ENCODE results near the gene WDR54. TPM values are rescaled to one million over a fixed set of nuclear protein-coding genes. Genes with fewer than 3 reads are reported as not detected.
"Not testable (repeated sequence)": the region's sequence is repeated elsewhere in the genome, so short reads cannot be mapped to it uniquely, and the experiment has no call there.

Gene WDR54
- polyA plus RNA-seq, 1 donor from 2014 or later, result 39.0 TPM

DNA sequence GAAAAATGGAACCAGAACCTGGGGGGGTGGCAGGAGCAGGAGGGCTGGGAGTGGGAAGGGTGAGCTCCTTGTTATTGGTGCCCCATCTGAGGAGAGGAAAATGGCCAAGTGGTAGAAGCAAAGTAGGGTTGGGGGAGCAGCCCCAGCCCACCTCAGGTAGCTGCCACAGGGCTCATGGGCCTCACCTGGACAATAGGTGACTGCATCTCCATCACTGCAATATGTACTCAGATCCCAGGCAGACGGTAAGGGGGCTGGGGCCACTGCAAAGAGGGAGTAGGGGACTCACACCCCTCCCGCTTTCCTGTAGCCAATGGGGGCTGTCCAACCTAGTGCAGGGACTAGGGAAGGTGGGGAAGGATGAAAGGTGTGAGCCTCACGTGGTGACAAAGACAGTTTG lies 4.3 kb upstream of the WDR54 start:
- Mint-ChIP-seq H3K4me1 (peaks cover 23 to 39% (median 27%) of the 10 kb centered on the region in 3 donors), H3K27me3 (peaks cover 2% of the 10 kb centered on the region)

DNA sequence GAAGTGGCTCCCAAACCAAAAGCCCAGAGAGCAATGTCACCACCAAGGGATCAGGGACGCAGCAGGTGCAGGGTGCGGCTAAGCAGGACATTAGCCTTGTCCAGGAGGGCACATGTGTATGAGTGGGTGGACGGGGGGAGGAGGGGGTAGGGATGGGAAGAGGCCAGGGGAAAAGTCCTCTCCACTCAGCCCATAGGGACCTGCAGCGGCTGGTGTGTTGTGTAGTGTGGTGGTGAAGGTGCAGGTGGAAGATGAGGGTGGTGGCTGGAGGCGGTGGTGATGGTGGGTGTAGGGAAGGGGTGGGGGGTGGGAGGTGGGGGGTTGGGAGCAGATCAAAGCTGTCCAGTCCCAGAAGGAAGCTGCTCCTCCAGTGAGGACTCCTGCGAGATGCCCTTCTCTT lies 3.8 kb upstream of the WDR54 start:
- Mint-ChIP-seq H3K9me3 (no peaks in the 10 kb centered on the region), H3K36me3 (peaks cover 3% of the 10 kb centered on the region), H3K27me3 (peaks cover 2% of the 10 kb centered on the region), H3K27ac (peak overlapping the region in 1 of 3 donors; percentile 29), H3K4me3 (no peak overlapping the region), H3K4me1 (peaks cover 25 to 39% (median 27%) of the 10 kb centered on the region in 3 donors)

More for the DNA sequence above, 4.3 kb upstream of the WDR54 start:
- H3K27ac Mint-ChIP-seq, result peak overlapping the region in 1 of 3 donors; percentile 39
- peak overlapping the region in 1 of 4 donors; percentile 53 for H3K4me3 Mint-ChIP-seq
- no peaks in the 10 kb centered on the region for H3K9me3 Mint-ChIP-seq
- peaks cover 3% of the 10 kb centered on the region for H3K36me3 Mint-ChIP-seq

DNA sequence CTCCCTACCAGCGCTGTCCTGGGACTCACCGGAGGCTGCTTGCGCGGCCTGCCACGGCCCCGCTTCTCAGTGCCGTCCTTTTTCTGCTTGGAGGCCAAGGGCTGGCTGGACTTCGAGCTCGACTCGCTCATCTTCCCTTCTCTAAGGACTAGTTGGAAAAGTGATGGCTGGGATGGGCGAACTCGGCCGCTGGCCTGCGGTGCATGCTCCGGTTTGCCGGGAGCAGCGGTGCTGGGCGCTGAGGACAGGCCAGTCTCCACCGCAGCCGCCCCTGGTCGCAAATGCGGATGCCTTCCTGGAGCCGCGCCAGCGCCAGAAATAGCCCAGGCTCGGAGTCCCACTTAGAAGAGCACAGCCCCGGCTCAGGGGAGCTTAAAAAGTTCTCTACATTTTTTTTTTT lies 3.2 kb upstream of the WDR54 start:
- Mint-ChIP-seq H3K27me3 (peaks cover 2% of the 10 kb centered on the region), H3K36me3 (peaks cover 3% of the 10 kb centered on the region), H3K4me3 (peak overlapping the region in 1 of 4 donors; percentile 17), H3K4me1 (peaks cover 23 to 37% (median 28%) of the 10 kb centered on the region in 3 donors), H3K27ac (peak overlapping the region in 2 of 3 donors; percentile 21 to 29), H3K9me3 (no peaks in the 10 kb centered on the region)

DNA sequence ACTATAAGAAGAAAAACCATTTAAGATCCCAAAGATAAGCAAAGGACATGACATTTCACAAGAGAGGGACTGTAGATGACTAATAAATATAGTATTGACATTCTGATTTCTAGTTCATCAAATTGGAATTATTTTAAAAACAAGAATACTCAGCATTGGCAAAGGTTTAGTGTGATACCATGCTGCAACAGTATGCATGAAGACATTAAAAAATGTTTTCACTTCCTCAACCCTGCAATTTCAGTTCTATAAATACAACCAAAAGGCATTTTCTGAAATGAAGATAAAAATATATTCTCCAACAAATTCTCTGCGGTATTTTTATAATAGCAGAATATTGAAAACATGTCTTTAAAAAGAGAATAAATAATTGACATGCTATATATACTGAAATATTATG lies 2.2 kb upstream of the WDR54 start:
- H3K4me3 Mint-ChIP-seq, result peak overlapping the region in 3 of 4 donors; percentile 15 to 86 (median 64)
- peaks cover 3% of the 10 kb centered on the region for H3K36me3 Mint-ChIP-seq
- no peaks in the 10 kb centered on the region for H3K9me3 Mint-ChIP-seq
- peaks cover 2% of the 10 kb centered on the region for H3K27me3 Mint-ChIP-seq
- peaks cover 17 to 30% (median 21%) of the 10 kb centered on the region in 3 donors for H3K4me1 Mint-ChIP-seq
- H3K27ac Mint-ChIP-seq, result peak overlapping the region in 2 of 3 donors; percentile 18 to 100

DNA sequence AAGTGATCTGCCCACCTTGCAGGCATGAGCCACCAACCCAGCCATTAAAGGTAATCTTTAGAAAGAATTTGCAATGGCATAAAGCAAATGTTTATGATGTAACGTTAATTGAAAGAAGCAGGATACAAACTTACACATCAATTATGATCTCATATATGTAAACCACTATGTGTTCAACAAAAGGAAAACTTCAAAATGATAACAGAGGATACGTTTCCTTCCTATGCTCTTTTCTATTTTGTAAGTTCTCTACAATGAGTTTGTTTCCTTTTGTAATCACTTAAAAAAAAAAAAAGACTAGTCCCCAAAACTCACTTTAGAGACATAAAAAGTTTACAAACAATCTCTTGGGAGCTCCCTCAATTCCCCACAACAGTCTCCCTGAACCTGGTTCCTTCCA lies 1.5 kb upstream of the WDR54 start:
- Mint-ChIP-seq H3K27me3 (peaks cover 2% of the 10 kb centered on the region), H3K4me3 (peak overlapping the region; percentile 36 to 98 (median 77)), H3K36me3 (peaks cover 3% of the 10 kb centered on the region), H3K9me3 (no peaks in the 10 kb centered on the region), H3K27ac (peak overlapping the region; percentile 84 to 100 (median 97)), H3K4me1 (peaks cover 15 to 30% (median 21%) of the 10 kb centered on the region in 3 donors)

DNA sequence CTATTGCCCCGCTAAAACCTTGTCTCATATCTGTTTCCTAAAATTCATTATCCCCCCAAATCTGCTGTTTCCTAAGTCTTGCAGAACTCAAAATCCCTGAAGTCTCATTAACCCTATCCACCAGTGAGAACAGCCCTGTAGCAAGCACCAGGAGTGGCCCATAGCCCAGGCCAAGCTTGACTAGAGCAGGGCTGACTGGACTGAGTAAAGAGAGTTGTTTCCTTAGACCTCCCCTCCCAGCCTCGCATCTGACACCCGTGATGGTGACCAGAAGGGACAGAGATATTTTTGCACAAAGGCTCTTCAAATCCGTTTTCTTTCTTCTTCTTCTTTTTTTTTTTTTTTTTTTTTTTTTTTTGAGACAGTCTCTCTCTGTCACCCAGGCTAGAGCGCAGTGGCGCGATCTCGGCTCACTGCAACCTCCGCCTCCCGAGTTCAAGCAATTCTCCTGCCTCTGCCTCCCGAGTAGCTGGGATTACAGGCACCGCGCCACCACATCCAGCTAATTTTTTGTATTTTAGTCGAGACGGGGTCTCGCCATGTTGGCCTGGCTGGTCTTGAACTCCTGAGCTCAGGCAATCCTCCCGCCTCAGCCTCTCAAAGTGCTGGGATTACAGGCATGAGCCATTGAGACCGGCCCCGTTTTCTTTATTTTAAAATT lies 957 bp upstream of the WDR54 start:
- Mint-ChIP-seq H3K27ac (peak overlapping the region; percentile 97 to 100 (median 99)), H3K4me3 (peak overlapping the region; percentile 94 to 100 (median 97)), H3K4me1 (peaks cover 12 to 30% (median 21%) of the 10 kb centered on the region in 3 donors)
- H3K27me3 Mint-ChIP-seq, H3K36me3 Mint-ChIP-seq, H3K9me3 Mint-ChIP-seq: not testable (repeated sequence)

DNA sequence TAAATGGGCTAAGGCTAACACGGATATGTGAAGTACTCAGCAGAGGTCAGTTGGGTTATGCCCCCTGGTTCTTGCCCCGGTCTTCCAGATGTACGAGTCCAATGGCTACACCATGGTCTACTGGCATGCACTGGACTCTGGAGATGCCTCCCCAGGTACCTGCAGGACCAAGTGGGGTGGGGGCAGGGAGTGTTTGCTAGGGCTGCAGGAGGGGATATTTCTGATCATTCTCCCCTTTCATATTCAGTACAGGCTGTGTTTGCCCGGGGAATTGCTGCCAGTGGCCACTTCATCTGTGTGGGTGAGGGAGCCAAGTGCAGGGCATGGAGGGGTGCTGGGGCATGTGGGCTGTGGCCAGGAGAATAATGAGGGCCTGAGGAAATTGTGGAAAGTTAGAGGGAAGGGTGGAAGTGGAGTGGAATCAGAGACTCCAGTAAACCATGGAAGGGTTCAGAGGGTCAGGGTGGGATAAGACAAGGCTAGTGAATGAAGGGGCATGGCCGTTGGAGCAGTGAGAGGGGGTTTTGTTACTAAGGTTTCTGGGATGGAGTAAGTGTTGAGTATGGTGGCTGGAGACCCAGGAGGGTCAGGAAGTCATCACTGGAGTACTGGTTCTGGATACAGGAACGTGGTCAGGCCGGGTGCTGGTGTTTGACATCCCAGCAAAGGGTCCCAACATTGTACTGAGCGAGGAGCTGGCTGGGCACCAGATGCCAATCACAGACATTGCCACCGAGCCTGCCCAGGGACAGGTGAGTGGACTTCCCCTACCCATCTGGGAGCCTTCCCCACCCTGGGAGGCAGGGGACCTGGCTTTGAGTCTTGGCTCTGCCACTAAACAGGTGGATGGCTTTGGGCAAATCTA lies 1.9 kb downstream of the WDR54 start:
- peak overlapping the region in 3 of 4 donors; percentile 3 to 100 (median 96) for H3K4me3 Mint-ChIP-seq
- H3K4me1 Mint-ChIP-seq, result peaks cover 10 to 26% (median 15%) of the 10 kb centered on the region in 3 donors
- H3K27ac Mint-ChIP-seq, result peak overlapping the region in 1 of 3 donors; percentile 100
- no peaks in the 10 kb centered on the region for H3K27me3 Mint-ChIP-seq
- H3K9me3 Mint-ChIP-seq, result no peaks in the 10 kb centered on the region
- no peaks in the 10 kb centered on the region for H3K36me3 Mint-ChIP-seq

DNA sequence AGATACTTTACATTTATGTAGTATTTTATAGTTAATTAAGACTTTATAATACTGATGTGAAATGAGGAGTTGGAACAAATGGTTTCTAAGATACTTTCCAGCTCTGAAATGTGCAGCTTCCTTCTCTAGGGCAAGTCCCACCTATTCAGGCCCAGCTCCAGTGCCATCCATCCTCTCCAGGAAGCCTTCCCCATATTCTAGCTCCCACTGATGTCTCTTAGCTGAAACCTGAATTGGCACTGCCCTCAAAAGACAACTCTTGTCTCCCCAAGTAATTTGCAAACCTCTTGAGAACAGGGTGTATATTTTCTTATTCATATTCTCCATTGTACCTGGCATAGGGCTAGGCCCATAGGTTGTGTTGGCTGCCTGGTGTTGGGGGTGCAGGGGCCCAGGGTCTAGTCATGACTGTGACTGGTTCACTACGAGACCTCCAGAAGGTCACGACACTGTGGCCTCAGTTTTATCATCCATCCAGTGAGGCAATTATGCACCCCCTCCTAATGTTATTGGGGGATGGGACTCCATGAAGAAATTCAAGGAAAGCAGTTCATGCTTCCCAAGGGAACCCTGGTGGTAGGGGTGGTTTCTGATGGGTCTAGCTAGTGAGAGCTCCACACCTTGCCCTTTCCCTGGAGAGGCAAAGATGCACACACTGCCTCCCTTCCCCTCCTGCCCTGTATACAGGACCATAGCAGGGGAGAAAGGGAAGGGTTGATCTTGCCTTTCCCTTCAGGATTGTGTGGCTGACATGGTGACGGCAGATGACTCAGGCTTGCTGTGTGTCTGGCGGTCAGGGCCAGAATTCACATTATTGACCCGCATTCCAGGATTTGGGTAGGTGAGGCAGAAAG lies 2.8 kb downstream of the WDR54 start:
- peaks cover 10 to 23% (median 13%) of the 10 kb centered on the region in 3 donors for H3K4me1 Mint-ChIP-seq
- H3K4me3 Mint-ChIP-seq, result peak overlapping the region in 1 of 4 donors; percentile 100
- H3K27me3 Mint-ChIP-seq, result no peaks in the 10 kb centered on the region
- no peaks in the 10 kb centered on the region for H3K36me3 Mint-ChIP-seq
- peak overlapping the region in 1 of 3 donors; percentile 1 for H3K27ac Mint-ChIP-seq
- no peaks in the 10 kb centered on the region for H3K9me3 Mint-ChIP-seq

DNA sequence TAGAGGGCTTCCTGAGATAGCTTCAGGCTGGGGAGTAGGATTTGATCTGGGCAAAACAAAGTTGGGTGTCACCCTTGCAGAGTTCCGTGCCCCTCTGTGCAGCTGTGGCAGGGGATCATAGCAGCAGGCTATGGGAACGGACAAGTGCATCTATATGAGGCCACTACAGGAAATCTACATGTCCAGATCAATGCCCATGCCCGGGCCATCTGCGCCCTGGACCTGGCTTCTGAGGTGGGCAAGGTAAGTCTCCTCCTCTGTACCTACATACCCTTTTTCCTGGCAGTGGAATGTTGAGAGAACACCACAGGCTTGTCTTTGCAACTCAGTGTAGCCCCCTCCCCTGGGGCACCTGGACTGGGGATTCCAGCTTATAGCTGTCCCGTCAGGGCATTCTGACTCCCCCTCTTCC lies 3.5 kb downstream of the WDR54 start:
- H3K4me3 Mint-ChIP-seq, result peak overlapping the region in 2 of 4 donors; percentile 13 to 100
- no peaks in the 10 kb centered on the region for H3K9me3 Mint-ChIP-seq
- H3K27ac Mint-ChIP-seq, result peak overlapping the region in 1 of 3 donors; percentile 1
- no peaks in the 10 kb centered on the region for H3K36me3 Mint-ChIP-seq
- peaks cover 8 to 16% (median 10%) of the 10 kb centered on the region in 3 donors for H3K4me1 Mint-ChIP-seq
- H3K27me3 Mint-ChIP-seq, result no peaks in the 10 kb centered on the region

DNA sequence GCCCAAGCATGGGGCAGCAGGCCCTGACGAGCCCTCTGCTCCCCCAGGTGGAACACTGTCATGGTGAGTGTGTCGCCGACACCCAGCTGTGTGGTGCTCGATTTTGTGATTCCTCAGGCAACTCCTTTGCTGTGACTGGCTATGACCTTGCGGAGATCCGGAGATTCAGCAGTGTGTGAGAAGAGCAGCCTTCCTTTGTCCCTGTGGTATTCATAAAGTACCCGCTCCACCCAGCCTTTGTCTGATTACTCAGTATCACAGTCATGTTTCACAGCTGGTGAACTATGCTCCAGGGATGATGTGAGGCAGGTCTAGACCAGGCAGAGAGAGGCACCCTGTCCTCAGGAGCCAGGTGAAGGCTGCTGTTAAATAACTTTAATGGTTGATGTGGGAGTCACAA lies 4.0 kb downstream of the WDR54 start:
- H3K27me3 Mint-ChIP-seq, result no peaks in the 10 kb centered on the region
- peaks cover 4 to 11% (median 5%) of the 10 kb centered on the region in 3 donors for H3K4me1 Mint-ChIP-seq
- H3K4me3 Mint-ChIP-seq, result peak overlapping the region in 1 of 4 donors; percentile 100
- H3K27ac Mint-ChIP-seq, result peak overlapping the region in 1 of 3 donors; percentile 1
- no peaks in the 10 kb centered on the region for H3K36me3 Mint-ChIP-seq
- no peaks in the 10 kb centered on the region for H3K9me3 Mint-ChIP-seq

DNA sequence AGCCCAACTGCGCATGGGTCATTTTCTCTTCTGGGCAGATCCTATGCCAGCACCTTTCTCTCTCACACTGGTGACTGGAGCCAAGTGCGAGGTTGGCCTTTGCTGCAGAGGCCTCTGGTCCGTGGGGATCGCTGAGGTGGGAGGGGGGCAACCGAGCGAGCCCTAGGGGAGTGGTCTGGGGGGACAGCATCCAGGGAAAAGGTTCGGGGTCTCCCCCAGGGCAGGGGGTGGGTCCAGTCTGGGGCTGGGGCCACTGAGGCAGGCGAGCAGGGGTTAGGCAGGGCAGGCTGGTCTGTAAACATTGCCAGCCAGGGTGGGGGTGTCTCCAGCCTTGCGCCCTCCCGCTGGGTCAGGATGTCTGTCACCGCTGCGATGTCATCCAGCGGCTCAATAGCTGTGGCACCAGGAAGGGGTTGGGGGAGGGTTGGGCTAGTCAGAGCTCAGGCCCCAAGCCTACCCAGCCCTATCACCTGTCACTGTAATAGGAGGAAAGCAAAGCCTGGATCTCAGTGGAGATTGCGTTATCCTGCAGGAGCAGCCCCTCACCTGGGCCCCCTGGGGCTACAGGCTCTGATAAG lies 4.7 kb downstream of the WDR54 start:
- no peak overlapping the region for H3K4me3 Mint-ChIP-seq
- H3K4me1 Mint-ChIP-seq, result peaks cover 2 to 6% (median 3%) of the 10 kb centered on the region in 3 donors
- no peaks in the 10 kb centered on the region for H3K9me3 Mint-ChIP-seq
- H3K36me3 Mint-ChIP-seq, result no peaks in the 10 kb centered on the region
- H3K27me3 Mint-ChIP-seq, result no peaks in the 10 kb centered on the region
- H3K27ac Mint-ChIP-seq, result peak overlapping the region in 2 of 3 donors; percentile 48 to 51

DNA sequence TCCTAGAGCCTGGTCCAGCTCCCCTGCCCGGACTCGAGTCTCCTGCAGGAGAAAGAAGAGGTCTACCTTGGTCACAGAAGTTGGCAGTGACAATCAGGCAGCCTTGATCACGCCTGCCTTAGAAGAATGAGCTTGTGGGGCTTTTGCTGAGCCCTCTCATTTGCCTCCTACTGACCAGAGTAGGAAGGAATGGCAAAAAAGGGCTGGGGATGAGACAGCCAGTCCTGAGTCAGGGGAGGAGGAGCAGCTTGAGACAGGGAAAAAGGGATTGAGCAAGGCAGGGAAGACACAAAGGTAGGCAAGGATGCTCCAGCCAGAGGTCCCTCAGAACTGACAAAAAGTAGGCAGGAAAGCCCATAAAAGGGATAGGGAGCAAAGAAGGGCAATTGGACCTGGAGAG lies 6.0 kb downstream of the WDR54 start:
- Mint-ChIP-seq H3K4me3 (no peak overlapping the region), H3K4me1 (peaks cover 0 to 3% (median 2%) of the 10 kb centered on the region in 3 donors), H3K27ac (peak overlapping the region in 2 of 3 donors; percentile 51 to 83), H3K27me3 (no peaks in the 10 kb centered on the region), H3K36me3 (no peaks in the 10 kb centered on the region), H3K9me3 (no peaks in the 10 kb centered on the region)

DNA sequence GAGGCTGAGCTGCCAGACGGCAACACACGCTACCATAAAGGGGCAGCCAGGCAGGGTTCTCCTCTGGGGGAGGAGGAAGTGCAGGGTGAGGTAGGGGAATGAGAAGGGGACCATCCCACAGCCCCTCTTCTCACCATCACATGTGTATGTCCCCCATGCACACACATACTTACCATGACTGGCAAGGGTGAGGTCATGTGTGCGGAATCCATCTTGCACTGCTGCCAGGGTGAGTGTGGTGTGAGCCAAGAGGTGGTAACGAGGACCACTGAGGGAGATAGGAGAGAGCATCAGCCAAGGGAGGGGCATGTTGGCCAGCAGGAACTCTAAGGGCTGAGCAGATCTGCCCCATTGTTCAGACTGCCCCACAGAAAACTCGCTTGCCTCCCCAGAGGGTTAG lies 7.1 kb downstream of the WDR54 start:
- Mint-ChIP-seq H3K36me3 (no peaks in the 10 kb centered on the region), H3K4me1 (no peaks in the 10 kb centered on the region), H3K27ac (peak overlapping the region in 1 of 3 donors; percentile 35), H3K4me3 (no peak overlapping the region), H3K27me3 (no peaks in the 10 kb centered on the region), H3K9me3 (no peaks in the 10 kb centered on the region)
